ENCODE data around the gene RINL. TPM values are rescaled to one million over a fixed set of nuclear protein-coding genes. Genes with fewer than 3 reads are reported as not detected.
"Not testable (repeated sequence)": the region's sequence is repeated elsewhere in the genome, so short reads cannot be mapped to it uniquely, and the experiment has no call there.

Gene RINL
- total RNA-seq, 1 donor from 2014 or later = 11.2 TPM

- TF ChIP-seq CTCF (conservative IDR thresholded peaks at IDR 0.05; ENCODE audit: low read depth, low read length) = no peak
- H3K4me3 ChIP-seq (ENCODE audit: low read depth, low read length) = no peak overlapping the region
- DNase-seq (ENCODE audit: low read depth) = no peak
These were observed 16.7 kb downstream of the RINL start for GRCh38 chr19:38861368-38861767.

- not testable (repeated sequence) for H3K4me3 ChIP-seq (ENCODE audit: low read depth, low read length); DNase-seq (ENCODE audit: low read depth)
These were observed 18.4 kb downstream of the RINL start for GRCh38 chr19:38859631-38860204.

- H3K4me3 ChIP-seq (ENCODE audit: low read depth, low read length) = no peak overlapping the region
- no peak for DNase-seq (ENCODE audit: low read depth)
- TF ChIP-seq CTCF (conservative IDR thresholded peaks at IDR 0.05; ENCODE audit: low read depth, low read length) = no peak
These were observed 21.3 kb downstream of the RINL start for GRCh38 chr19:38856813-38857212.

- DNase-seq (ENCODE audit: low read depth); H3K4me3 ChIP-seq (ENCODE audit: low read depth, low read length): not testable (repeated sequence)
These were observed 22.3 kb downstream of the RINL start for GRCh38 chr19:38855751-38856150.

GRCh38 chr19:38854961-38855360 is 23.1 kb downstream of the RINL start:
- not testable (repeated sequence) for H3K4me3 ChIP-seq (ENCODE audit: low read depth, low read length); DNase-seq (ENCODE audit: low read depth)

- no peak for TF ChIP-seq CTCF (conservative IDR thresholded peaks at IDR 0.05; ENCODE audit: low read depth, low read length)
- H3K4me3 ChIP-seq (ENCODE audit: low read depth, low read length) = peak overlapping the region; percentile 88
- DNase-seq (ENCODE audit: low read depth) = no peak
These were observed 24.9 kb downstream of the RINL start for GRCh38 chr19:38853214-38853613.

- peak overlapping the region; percentile 88 for H3K4me3 ChIP-seq (ENCODE audit: low read depth, low read length)
- TF ChIP-seq CTCF (conservative IDR thresholded peaks at IDR 0.05; ENCODE audit: low read depth, low read length) = no peak
- DNase-seq (ENCODE audit: low read depth) = no peak
These were observed 25.6 kb downstream of the RINL start for GRCh38 chr19:38852231-38853044.

GRCh38 chr19:38851622-38852230 is 26.3 kb downstream of the RINL start:
- no peak for DNase-seq (ENCODE audit: low read depth)
- peak overlapping the region; percentile 88 for H3K4me3 ChIP-seq (ENCODE audit: low read depth, low read length)
- TF ChIP-seq CTCF (conservative IDR thresholded peaks at IDR 0.05; ENCODE audit: low read depth, low read length) = no peak

Measured in epithelial cell of proximal tubule (primary cell).